Ishikawa (cell line): ENCODE results near the gene FIZ1.
A peak's percentile ranks its signal among the peaks of the same experiment; 100 is the strongest.

Experiments
- CEBPB ChIP-seq: IDR thresholded peaks from 2 replicates; pipeline ENCODE4 v1.6.1; 2012
- CREB1 ChIP-seq: IDR thresholded peaks from 2 replicates; pipeline ENCODE4 v1.6.1; 2012; ENCODE audit warnings: low read depth
- EP300 ChIP-seq: IDR thresholded peaks from 2 replicates; pipeline ENCODE4 v1.6.1; 2012; ENCODE audit warnings: borderline replicate concordance
- FOXM1 ChIP-seq: IDR thresholded peaks from 2 replicates; pipeline ENCODE4 v1.6.1; 2012; ENCODE audit warnings: low read depth, borderline replicate concordance
- RAD21 ChIP-seq: IDR thresholded peaks from 2 replicates; pipeline ENCODE4 v1.6.1; 2012; ENCODE audit warnings: low read depth
- TAF1 ChIP-seq: IDR thresholded peaks from 2 replicates; pipeline ENCODE4 v1.6.1; 2012; ENCODE audit warnings: low read depth, mild to moderate bottlenecking
- TCF12 ChIP-seq: IDR thresholded peaks from 2 replicates; pipeline ENCODE4 v1.6.1; 2012; ENCODE audit warnings: low read depth
- TEAD4 ChIP-seq: IDR thresholded peaks from 2 replicates; pipeline ENCODE4 v1.6.1; 2012
- YY1 ChIP-seq: IDR thresholded peaks from 2 replicates; pipeline ENCODE4 v1.6.1; 2012; ENCODE audit warnings: low read depth
- ZBTB7A ChIP-seq: IDR thresholded peaks from 2 replicates; pipeline ENCODE4 v1.6.1; 2012; ENCODE audit warnings: low read depth
- TF ChIP-seq, protein P1 (sequence below): IDR thresholded peaks from 2 replicates; pipeline ENCODE4 v1.6.1; 2012; ENCODE audit warnings: low read depth, mild to moderate bottlenecking
- TF ChIP-seq, protein P2 (sequence below): IDR thresholded peaks from 2 replicates; pipeline ENCODE4 v1.6.1; 2012

DNA sequence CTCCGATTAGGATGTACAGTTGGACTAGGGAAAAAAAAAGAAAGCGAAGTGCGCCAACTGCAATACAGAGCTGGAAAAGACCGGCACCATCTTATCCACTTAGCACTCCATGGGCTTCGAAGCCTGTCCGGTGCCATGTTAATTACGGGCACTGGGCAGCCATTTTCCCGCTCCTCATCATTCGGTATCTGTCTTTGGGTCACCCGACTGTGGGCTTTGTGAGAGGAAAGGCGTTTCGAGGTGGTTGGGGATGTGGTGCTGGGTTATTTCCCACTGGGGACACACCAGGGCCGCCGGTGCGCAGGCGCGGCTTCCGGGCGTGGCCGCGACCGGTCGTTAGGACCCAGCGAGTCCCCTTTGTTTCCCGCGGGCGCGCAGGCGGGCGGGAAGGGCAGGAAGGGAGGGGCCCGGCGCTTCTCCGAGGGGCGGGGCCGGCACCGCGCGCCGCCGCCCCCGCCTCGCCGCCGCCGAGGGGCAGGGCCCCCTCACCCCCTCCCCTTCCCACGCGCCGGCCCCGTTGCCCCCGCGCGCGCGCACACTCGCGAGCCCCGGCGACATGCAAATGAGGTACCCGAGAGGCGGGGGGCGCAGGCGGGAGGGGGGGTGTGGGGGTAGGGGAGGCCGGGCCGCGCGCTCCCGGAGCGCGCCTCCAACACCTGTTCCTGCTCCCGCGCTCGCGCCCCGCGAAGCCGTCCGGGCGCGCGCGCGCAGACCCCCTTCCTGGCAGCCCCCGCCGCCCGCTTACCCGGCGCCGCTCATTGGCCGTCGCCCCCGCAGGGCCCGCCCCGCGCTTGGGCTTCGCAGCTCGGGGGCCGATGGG, 735 bp upstream of the FIZ1 start, which contains the start of gene ZNF524:
- TF ChIP-seq, protein P1, sequence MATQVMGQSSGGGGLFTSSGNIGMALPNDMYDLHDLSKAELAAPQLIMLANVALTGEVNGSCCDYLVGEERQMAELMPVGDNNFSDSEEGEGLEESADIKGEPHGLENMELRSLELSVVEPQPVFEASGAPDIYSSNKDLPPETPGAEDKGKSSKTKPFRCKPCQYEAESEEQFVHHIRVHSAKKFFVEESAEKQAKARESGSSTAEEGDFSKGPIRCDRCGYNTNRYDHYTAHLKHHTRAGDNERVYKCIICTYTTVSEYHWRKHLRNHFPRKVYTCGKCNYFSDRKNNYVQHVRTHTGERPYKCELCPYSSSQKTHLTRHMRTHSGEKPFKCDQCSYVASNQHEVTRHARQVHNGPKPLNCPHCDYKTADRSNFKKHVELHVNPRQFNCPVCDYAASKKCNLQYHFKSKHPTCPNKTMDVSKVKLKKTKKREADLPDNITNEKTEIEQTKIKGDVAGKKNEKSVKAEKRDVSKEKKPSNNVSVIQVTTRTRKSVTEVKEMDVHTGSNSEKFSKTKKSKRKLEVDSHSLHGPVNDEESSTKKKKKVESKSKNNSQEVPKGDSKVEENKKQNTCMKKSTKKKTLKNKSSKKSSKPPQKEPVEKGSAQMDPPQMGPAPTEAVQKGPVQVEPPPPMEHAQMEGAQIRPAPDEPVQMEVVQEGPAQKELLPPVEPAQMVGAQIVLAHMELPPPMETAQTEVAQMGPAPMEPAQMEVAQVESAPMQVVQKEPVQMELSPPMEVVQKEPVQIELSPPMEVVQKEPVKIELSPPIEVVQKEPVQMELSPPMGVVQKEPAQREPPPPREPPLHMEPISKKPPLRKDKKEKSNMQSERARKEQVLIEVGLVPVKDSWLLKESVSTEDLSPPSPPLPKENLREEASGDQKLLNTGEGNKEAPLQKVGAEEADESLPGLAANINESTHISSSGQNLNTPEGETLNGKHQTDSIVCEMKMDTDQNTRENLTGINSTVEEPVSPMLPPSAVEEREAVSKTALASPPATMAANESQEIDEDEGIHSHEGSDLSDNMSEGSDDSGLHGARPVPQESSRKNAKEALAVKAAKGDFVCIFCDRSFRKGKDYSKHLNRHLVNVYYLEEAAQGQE: no peak
- TF ChIP-seq ZBTB7A (peak; percentile 90), EP300 (no peak), YY1 (peak; percentile 97), FOXM1 (no peak), RAD21 (no peak), TAF1 (peak; percentile 55), CREB1 (no peak), TEAD4 (no peak), CEBPB (no peak), TCF12 (0 out of 2 replicates have a peak, but pooled peaks have one; percentile 24)
- TF ChIP-seq, protein P2, sequence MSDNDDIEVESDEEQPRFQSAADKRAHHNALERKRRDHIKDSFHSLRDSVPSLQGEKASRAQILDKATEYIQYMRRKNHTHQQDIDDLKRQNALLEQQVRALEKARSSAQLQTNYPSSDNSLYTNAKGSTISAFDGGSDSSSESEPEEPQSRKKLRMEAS: peak; percentile 48
